ENCODE data around the gene PALB2. TPM values are rescaled to one million over a fixed set of nuclear protein-coding genes. Genes with fewer than 3 reads are reported as not detected.

PALB2 gene
- total RNA-seq, 1 donor from 2014 or later: 14.9 TPM

DNA sequence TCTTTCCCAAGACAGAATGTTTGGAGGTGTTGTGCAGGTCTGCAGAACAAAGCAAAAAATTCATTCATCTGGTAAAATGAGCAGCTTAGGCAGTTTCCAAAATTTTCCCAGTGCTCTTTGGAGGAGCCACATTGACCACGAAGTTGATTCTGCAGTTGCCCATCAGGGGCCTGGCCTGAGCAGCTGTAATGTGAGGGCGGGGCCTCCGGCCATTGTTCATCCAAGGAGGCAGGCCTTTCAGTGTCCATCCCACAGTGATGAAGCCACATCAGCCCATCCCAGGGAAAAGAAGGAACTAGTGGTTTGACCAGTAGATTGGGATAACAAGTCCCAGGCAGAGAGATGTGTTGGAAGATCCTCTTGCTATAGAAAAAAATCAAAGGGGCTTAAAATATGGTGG is 73.5 kb downstream of the PALB2 start:
- H3K27me3 Mint-ChIP-seq (ENCODE audit: unreplicated experiment): no peaks in the 10 kb centered on the region
- no peaks in the 10 kb centered on the region for H3K4me1 Mint-ChIP-seq (ENCODE audit: unreplicated experiment)
- TF ChIP-seq, protein P1, sequence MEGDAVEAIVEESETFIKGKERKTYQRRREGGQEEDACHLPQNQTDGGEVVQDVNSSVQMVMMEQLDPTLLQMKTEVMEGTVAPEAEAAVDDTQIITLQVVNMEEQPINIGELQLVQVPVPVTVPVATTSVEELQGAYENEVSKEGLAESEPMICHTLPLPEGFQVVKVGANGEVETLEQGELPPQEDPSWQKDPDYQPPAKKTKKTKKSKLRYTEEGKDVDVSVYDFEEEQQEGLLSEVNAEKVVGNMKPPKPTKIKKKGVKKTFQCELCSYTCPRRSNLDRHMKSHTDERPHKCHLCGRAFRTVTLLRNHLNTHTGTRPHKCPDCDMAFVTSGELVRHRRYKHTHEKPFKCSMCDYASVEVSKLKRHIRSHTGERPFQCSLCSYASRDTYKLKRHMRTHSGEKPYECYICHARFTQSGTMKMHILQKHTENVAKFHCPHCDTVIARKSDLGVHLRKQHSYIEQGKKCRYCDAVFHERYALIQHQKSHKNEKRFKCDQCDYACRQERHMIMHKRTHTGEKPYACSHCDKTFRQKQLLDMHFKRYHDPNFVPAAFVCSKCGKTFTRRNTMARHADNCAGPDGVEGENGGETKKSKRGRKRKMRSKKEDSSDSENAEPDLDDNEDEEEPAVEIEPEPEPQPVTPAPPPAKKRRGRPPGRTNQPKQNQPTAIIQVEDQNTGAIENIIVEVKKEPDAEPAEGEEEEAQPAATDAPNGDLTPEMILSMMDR (IDR thresholded peaks at IDR 0.05): no peak
- H3K4me3 Mint-ChIP-seq (ENCODE audit: unreplicated experiment): no peak overlapping the region
- no peak overlapping the region for H3K27ac Mint-ChIP-seq (ENCODE audit: unreplicated experiment)
- DNase-seq (ENCODE audit: extremely low spot score, unreplicated experiment): no peak
- H3K36me3 Mint-ChIP-seq (ENCODE audit: unreplicated experiment): peaks cover 63% of the 10 kb centered on the region
- no peaks in the 10 kb centered on the region for H3K9me3 Mint-ChIP-seq (ENCODE audit: unreplicated experiment)

DNA sequence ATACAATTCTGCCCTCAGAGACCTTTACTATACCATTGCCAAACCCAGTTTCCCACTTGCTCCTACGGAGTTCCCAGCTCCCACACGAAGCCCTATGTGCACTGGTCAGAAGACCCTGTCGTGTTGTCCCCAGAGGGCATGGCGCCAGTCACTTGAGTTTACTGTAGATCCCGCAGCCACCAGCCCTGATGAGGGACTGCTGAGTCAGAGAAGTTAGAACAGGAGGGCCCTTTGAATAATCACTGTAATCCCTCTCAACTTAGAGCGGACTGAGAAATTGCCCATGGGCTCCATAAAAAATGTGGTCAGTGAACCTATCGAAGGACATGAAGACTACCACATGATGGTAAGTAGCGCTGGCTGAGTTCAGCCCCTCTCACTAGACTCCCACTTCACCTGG is 74.4 kb downstream of the PALB2 start:
- Mint-ChIP-seq H3K36me3 (ENCODE audit: unreplicated experiment) (peaks cover 65% of the 10 kb centered on the region), H3K4me3 (ENCODE audit: unreplicated experiment) (no peak overlapping the region), H3K9me3 (ENCODE audit: unreplicated experiment) (no peaks in the 10 kb centered on the region), H3K4me1 (ENCODE audit: unreplicated experiment) (no peaks in the 10 kb centered on the region), H3K27me3 (ENCODE audit: unreplicated experiment) (no peaks in the 10 kb centered on the region), H3K27ac (ENCODE audit: unreplicated experiment) (no peak overlapping the region)
- no peak for DNase-seq (ENCODE audit: extremely low spot score, unreplicated experiment)
- TF ChIP-seq, protein P1 (IDR thresholded peaks at IDR 0.05): no peak

DNA sequence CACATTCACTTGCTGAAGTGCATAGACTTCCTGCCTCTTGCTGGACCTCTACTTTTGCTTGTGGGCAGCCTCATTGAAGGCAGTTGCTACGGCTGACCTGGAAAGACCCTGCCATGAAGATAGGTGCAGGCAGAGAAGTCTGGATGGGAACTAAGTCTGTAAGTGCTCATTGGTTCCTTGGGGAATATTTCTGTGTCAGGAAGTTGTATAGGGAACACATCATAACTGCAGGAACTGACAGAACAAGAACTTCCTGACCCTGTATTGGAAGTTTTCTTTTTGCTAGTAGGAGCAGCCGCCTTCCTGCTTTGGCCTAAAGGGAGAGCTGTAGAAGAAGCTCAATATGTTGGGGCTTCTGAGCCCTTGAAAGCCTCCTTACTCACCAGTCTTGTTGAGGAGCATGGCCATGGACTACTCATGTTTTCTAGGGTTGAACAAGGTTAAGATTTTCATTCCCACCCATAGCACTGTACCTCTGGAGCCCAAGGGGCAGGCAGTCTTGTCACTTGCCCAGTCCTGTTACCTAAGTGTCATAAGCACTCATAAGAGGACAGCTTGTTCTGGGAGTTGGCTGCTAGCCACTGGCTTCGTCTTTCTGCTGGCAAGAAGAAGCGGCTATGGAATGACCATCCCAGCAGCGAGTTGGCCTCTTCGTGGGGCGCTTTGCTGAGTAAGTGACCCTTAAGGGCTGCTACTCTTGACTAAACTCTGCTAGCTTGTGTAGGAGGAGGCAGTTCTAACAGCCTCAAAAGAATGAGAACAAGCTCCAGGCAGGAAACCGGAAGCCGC is 76.3 kb downstream of the PALB2 start:
- H3K36me3 Mint-ChIP-seq (ENCODE audit: unreplicated experiment): peaks cover 57% of the 10 kb centered on the region
- H3K27ac Mint-ChIP-seq (ENCODE audit: unreplicated experiment): no peak overlapping the region
- no peaks in the 10 kb centered on the region for H3K27me3 Mint-ChIP-seq (ENCODE audit: unreplicated experiment)
- TF ChIP-seq, protein P1 (IDR thresholded peaks at IDR 0.05): no peak
- no peak overlapping the region for H3K4me3 Mint-ChIP-seq (ENCODE audit: unreplicated experiment)
- H3K9me3 Mint-ChIP-seq (ENCODE audit: unreplicated experiment): no peaks in the 10 kb centered on the region
- no peak for DNase-seq (ENCODE audit: extremely low spot score, unreplicated experiment)
- peaks cover 5% of the 10 kb centered on the region for H3K4me1 Mint-ChIP-seq (ENCODE audit: unreplicated experiment)

DNA sequence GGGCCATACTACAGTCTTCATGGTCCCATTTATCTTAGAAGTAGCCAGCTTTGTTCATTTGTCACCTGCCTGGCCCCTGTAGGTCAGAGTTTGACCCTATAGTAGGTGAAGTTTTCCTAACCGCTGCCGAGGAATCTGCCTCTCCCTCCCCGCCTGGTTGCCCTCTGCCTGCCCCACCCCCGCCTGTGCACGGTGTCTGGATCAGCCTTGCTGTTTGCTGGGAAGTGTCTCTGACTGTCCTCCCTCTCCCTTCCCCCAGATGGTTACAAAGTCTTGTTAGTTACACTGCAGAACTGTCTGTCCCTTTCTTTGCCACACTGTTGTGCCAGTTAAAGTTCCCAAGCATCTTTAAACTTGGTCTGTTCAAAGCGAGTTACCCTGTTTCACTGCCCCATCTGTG is 77.9 kb downstream of the PALB2 start:
- Mint-ChIP-seq H3K9me3 (ENCODE audit: unreplicated experiment) (no peaks in the 10 kb centered on the region), H3K27me3 (ENCODE audit: unreplicated experiment) (no peaks in the 10 kb centered on the region), H3K27ac (ENCODE audit: unreplicated experiment) (no peak overlapping the region), H3K4me3 (ENCODE audit: unreplicated experiment) (no peak overlapping the region), H3K36me3 (ENCODE audit: unreplicated experiment) (peaks cover 58% of the 10 kb centered on the region), H3K4me1 (ENCODE audit: unreplicated experiment) (peaks cover 16% of the 10 kb centered on the region)
- no peak for DNase-seq (ENCODE audit: extremely low spot score, unreplicated experiment)
- TF ChIP-seq, protein P1 (IDR thresholded peaks at IDR 0.05): no peak

DNA sequence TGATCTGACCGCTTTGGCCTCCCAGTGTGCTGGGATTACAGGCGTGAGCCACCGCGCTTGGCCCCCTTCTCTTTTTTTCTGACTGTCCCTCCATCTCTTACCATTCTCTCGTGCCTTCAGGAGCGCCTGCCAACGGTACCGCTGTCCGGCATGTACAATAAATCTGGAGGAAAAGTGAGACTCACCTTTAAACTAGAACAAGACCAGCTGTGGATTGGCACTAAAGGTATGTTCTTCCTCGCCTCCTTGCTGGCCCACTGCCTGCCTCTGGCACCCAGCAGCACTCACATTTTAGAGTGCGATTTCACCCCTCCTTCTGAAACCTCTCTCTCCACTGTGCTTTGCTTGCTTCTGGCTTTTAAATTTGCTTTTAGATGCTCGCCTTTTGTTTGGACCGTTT is 78.6 kb downstream of the PALB2 start:
- no peak for DNase-seq (ENCODE audit: extremely low spot score, unreplicated experiment)
- Mint-ChIP-seq H3K9me3 (ENCODE audit: unreplicated experiment) (no peaks in the 10 kb centered on the region), H3K36me3 (ENCODE audit: unreplicated experiment) (peaks cover 55% of the 10 kb centered on the region), H3K4me3 (ENCODE audit: unreplicated experiment) (no peak overlapping the region), H3K27me3 (ENCODE audit: unreplicated experiment) (no peaks in the 10 kb centered on the region), H3K27ac (ENCODE audit: unreplicated experiment) (no peak overlapping the region), H3K4me1 (ENCODE audit: unreplicated experiment) (peaks cover 16% of the 10 kb centered on the region)
- TF ChIP-seq, protein P1 (IDR thresholded peaks at IDR 0.05): no peak

Measured in osteocyte (in vitro differentiated cells).